CD4-positive, alpha-beta T cell treated with Interleukin-6 at 100 ng/mL for 8 hours (primary cell): ENCODE results near the gene UBR4.
A peak's percentile ranks its signal among the peaks of the same experiment; 100 is the strongest.
"Not testable (repeated sequence)": the region's sequence is repeated elsewhere in the genome, so short reads cannot be mapped to it uniquely, and the experiment has no call there.

Experiments
- DNase-seq: peaks from one replicate; pipeline ENCODE4 v3.0.0-alpha.2; 2020; ENCODE audit warnings: mixed read lengths, low spot score

UBR4 gene

DNA sequence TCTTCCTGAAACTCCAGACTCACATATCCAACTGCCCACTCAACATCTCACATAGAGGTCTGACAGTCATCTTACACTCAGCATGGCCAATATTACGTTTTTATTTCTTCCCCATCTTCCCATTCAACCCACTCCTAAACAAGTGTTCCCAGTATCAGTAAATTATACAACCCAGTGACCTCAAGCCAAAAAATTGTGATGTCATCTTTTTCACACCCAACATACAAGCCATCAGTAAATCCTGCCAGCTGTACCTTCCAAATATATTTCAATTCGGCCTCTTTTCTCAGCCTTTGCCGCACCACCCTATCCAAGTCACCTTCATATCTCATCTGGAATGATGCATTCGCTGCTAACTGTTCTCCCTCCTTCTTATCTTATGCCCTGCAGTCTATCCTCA is 19.6 kb downstream of the UBR4 start:
- DNase-seq, result no peak

DNA sequence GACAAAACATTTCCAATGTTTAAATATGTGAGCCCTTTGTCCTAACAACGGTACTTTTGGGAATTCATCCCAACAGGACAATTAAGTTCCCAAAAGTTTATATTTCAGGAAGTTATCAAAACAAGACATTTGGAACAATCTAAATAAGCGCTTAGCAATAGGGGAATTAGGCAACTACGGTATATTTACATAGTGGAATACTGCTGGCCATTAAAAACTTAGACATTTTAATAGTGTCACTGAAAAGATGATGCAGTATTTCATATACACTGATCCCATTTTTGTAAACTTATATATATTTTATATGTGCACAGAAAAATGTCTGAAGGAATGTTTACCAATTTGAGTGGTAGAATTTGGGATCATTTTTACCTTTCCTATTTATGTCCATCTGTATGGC is 20.8 kb downstream of the UBR4 start:
- DNase-seq, result no peak

DNA sequence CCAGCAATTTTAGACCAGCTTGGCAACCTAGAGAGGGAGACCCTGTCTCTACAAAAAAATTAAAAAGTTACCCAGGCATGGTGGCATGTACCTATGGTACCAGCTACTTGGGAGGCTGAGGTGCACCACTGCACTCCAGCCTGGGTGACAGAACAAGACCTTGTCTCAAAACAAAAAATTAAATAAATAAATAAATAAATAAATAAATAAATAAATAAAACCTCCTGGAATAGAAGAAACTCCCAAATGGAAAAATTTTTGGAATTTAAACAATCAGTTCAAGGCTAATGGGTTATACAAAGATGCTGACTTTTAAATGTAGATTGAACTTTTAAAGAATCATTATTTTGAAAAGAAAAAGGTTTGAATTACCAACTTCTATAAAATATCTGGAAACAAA is 22.2 kb downstream of the UBR4 start:
- no peak for DNase-seq

DNA sequence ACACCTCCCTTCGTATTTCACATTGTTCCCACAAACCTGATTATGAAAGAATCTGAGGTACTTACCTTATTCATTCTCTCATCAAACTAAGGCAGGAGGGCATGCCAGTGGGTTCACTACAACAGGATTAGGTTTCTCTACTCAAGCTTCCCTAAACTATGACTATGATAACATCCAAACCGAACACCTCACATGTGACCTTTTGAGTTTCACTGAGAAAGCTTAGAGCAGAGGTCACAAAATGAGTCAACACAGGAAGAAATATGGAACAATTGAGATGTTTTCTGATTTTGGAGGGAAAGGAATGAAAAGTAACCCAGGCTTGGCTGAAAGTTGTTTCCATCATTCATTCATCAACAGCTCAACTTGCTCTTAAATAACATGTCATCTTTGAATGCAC is 24.1 kb downstream of the UBR4 start:
- DNase-seq, result no peak

DNA sequence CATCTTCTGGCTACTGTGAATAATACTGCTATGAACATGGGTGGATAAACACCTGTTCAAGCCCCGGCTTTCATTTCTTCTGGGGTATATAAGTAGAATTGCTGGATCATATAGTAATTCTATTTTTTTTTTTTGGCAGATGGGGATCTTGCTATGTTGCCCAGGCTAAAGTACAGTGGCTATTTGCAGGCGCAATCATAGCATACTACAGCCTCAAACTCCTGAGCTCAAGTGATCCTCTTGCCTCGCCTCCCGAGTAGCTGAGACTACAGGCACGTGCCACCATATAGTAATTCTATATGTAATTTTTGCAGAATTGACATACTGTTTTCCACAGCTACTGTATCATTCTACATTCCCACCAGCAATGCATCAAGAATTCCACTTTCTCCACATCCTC is 27.8 kb downstream of the UBR4 start:
- DNase-seq, result no peak

DNA sequence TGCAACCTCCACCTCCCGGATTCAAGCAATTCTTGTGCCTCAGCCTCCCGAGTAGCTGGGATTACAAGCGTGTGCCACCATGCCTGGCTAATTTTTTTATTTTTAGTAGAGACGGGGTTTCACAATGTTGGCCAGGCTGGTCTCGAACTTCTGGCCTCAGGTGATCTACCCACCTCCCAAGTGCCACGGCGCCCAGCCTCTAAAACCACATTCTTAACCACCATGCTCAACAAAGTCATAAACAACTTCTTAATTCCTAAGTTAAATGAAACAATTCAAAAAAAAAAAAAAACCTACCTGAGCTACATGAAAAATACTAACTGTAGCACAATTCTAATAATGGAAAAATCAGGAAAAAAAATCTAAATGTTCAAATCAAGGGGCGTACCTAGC is 29.8 kb downstream of the UBR4 start:
- not testable (repeated sequence) for DNase-seq

DNA sequence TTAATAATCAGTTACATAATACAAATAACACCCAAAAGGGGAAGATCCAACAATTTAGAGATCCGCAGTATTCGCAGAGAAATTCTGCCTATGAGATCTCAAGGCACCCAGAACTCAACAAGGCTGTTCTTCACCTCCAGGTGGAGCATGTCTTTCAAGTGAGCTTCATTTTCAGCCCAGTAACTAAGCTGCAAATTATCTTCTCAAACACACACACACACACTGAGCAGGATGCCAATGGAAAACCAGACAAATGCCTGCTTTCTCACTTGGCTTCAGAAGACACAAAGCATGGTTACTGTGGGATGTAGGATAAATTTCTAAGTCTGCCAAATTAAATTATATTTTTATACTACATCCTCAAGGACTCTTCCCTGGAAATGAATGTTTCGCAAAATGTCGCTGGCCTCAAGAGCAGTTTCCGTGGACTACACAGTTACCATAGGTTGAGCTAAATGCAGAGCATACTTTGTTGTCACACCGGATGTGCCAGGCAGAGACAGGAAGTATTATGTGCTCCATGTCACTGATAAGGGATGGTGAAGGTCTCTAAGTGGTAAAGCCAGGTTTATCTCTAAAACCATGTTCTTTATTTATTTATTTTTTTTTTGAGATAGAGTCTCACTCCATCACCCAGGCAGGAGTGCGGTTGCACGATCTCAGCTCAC is 30.3 kb downstream of the UBR4 start:
- peak; percentile 44 for DNase-seq

DNA sequence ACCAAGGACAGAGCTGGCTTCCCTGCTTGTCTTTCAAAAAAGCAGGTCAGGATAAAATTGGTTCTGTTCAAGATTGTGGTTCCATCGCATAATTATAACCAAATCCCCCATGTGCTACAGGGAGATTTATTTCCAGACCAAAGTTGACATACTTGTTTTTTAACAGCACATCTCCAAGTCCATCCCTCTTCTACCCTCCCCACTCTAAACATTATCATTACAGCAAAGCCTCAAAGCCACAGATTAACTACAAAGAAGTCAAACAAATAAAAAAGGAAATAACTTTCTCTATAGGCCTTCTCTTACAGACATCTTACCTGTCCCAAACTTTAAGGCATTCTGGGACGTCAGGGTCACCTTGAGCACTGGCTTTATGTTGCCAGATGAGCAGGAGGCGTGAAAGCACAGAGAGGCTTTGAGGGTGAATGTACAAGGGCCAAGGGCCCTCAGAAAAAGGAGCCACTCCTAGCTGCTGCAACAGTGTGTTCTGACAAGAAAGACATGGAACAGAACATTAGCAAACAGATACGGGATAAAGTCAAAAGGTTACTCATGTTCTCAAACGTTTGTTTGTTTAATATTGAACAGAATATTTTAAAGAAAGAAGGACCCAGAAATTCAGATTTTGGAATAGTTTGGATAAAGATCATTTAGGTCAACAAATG is 31.2 kb downstream of the UBR4 start:
- DNase-seq, result no peak

DNA sequence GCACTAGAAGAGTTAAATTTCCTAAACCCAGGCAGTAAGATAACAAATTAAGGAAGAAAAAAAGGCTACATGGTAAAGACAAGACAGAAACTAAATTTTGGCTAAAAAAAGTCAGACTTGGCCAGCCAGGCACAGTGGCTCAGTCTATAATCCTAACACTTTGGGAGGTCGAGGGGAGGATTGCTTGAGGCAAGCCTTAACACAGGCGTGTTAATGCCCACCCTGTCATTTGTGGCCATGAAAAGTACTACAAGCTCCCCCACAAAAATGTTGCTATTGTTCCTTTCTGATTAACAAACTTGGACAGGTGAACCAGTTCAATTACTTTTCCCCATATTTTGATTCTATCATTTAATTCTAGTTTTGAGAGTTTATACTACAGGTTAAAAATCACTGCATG is 32.3 kb downstream of the UBR4 start:
- no peak for DNase-seq

DNA sequence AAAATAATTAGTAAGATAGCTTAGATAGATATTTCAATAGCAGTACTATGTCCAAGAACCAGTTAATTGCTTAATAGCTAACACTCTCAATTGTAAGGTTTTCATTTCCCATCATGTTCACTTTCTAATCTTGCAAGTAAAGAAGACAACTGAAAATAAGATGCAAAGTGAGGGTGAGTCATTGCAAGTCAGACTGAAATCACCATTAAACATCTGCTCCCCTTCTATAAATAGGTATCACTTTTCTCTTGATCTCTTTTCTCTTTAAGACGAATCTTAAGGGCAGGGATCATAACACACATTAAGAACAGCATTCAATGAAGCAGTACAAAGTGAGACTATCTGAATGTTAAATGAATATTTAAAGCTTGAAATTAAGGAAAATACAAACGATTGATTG is 40.4 kb downstream of the UBR4 start:
- DNase-seq, result no peak

DNA sequence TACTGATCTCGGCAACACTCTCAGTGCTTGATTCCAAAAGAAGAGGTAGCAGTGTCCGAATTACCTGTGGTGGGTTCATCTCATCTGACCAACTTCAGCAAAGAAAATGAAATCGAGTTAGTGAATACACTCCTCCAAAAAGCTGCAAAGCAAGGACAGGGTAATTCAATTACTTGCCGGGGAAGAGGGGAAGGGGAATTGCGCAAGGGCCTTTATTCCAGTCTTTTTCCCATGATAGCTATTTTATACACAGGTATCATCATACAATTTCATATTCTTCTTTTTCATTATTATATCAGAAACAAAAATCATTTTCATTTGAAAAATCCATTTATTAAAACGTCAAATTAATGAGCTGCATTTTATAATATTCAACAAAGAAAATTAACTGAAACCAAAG is 42.9 kb downstream of the UBR4 start:
- DNase-seq, result no peak

DNA sequence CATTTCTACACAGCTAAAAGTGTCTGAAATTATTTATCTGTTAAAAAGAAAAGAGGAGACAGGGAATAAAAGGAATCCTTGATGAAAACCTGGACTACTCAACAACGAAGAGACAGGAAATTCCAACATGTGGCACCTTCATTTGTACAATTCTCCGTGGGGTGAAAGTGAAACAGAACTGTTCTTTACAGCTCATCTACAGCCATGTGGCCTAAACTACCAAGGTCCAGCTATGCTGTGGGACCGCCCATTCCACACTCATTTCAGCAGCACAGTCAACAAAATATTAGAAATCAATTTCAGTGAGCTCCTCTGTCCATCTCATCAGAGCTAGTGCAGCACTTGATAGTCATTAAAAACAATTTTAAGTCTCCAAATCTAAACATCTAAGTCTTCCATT is 44.0 kb downstream of the UBR4 start:
- no peak for DNase-seq

DNA sequence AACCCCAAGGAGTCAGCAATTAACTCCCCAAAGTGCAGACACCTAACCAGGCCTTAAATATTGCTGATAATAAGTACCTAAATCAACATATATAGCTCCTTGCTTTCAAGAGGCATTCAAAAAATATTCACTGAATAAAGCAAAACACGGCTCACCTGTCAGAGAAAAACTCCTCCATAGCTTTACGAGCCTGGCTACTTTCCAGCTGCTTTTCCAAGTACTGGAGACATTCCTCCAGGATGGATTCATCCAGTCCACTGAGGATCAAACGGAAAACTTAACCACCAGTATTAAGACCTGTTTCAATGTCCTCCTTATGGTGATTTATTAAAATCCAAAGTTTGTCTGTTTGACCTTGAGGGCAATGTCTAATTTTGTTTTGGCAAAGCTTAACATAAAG is 44.6 kb downstream of the UBR4 start:
- no peak for DNase-seq

DNA sequence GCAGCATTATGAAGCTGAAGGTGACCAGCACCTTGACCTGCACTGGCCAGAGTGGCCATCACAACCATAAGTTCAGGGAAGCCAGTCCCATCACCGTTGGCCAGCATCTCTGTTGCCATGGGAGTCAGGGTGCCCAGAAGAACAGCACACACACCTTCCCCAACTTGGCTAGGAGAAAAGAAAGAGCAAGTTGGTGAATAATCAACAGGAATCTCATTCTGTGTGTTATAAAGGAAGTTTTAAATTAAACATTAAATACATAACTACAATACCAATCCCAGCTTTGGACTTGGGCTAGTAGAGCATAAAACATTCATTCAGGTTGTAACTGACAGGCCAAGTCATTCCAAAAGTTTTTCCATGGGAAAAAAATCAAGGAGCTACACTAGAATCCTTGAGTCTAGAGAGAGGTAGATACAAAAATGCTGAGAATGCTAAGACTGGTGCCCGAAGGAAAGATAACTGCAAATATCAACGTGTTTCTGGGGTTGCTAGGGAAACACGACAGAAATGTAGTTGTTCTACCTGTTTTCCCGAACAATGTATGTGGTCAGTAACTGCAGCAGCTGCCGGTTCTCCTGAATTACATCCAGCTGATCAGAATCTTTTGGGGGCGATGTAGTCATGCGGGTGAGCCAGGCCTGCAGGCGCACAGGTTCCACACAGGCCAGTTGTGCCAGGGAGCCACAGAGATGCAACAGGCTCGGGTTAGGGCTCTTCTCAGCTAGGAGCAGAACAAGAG is 45.6 kb downstream of the UBR4 start:
- DNase-seq, result no peak

DNA sequence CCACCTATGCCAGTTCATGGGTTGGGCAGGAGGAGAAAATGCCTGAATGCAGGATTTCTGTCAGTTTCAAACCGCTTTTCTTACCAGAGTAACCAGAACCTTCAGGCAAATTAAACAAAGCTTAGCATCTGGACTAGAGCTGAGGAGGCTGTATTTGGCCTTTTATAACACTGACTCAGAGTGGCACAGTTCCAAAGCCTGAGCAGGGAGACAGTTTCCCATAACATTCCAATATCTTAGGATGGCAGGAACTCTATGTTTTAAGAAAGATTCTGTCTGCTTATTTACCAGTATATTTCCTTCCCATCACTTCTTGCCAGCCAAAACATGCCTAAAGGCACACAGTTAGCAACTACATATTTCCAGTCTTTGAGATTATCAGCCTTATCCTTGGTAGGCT is 46.8 kb downstream of the UBR4 start:
- DNase-seq, result no peak

DNA sequence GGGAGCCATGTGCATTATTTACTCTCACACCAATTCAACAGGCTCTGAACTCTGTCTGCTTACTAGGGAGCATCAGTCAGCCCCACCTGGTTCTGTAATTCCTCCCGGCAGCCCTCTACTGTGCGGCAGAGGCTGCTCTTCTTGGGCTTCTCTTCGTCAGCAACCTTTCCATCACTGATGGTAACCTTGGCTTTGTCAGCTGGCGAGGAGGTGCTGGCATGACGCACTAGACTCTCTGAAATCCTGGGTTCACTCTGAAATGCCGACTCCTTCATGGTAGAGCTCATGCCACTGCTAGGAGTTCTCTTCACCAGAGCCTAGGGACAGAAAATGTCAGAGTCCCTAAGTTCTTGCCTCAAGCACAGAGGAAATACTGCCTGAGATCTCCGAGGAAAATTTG is 49.2 kb downstream of the UBR4 start:
- DNase-seq, result no peak

DNA sequence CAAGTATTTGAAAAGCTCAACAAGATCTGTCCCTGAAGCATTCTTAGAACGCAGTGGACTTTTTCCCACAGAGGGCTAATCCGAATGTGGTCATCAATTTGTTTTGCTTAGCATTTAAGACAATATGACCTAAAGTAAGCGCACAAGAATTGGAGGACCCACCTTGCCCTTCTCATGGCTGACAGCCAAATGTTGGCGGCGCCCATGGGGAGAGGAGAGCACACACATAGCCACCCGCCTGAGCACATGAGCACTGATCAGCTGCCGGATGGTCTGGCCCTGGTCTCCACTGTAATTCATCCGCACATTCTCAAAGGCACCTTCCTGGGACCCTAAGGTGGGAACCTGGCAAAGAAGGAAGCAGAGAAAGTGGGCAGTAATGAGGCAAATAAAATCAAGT is 52.4 kb downstream of the UBR4 start:
- no peak for DNase-seq

DNA sequence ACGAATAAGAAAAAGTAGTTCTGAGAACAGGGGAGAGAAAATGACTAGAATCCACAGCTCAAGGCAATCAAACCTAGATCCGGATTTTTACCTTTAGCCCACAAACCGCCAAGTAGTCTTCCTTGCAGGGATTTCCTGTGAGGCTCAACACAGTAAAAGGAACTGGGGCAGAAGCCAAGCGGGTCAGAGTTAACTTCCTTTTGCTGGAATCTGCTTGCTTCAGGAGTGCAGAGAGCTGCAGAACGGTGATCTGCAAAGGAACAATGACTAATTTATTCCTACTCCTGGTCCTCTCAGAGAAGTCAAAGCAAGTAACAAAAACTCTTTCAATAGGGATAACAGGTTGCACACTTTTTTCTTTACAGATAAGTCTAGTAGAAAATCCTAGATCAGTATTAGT is 53.4 kb downstream of the UBR4 start:
- no peak for DNase-seq

DNA sequence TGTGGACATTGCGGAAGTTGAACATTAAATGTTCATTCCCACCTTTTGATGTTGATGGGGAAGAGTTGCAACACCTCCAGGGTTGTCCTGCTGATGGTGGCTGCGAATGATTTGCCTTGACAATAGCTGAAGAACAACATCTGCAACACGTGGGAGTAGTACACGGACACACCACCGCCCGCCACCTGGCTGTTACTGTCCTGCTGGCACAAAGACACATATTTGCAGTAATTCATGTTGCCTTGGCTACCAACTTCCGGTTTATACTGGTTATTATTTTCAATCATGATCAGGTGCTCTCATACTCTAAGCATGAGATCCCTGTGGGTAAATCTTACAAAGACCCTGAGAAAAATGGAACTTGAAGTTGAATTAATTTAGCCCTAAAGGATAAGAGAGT is 55.2 kb downstream of the UBR4 start:
- DNase-seq, result no peak

DNA sequence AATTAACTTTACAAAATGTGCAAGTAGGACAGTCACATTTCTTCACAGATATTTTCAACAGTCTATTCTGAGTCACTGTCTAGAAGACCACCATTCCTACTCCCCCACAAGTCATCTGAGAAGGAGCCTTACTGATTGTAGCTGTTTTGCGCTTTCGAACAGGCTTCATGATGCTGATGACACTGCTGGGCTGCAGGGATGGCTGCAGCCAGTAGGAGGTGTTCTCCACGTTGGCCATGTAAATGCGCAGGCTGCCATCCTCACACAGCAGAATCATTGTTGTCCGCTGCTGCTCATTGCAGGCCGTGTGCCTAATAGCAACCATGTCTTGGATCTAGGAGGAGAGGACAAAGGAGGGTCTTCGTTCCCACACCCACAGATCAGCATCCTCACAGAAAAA is 56.9 kb downstream of the UBR4 start:
- DNase-seq, result no peak

DNA sequence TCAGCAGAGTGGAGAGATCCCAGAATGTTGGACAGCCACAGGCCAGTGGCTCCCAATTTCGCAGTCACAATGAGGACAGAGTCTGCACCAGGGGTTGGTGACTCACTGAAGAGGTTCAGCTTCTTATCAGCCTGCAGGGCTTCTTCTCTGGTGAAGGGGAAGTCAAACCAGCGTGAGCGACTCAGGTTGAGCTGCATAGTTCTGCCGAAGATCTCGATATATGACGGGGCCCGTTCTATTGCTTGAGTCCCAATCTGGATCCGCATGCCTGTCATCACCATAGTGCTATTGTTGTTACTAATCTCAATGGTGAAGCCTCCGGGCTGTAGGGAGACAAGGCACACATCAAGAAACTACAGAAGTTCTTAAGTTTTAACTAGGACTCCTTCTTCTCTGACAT is 58.5 kb downstream of the UBR4 start:
- DNase-seq, result no peak

DNA sequence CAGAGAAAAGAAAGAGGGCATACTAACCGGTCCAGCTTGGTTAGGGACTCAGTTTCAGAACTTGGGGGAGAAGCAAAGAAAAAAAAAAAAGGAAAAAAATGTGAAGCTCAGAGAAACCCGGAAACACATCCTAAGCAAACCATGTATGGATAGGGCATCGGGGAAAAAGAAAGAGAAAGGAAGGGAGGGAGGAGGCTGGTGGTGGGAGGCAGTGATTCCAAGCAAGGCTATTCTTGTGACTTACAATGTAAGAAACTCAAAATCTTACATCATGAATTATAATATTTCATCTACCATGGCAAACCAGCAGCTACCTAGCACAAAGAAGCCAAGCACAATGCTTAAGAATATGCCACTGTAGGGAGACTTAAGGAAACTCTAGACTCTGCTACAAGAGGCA is 60.3 kb downstream of the UBR4 start:
- DNase-seq, result no peak

DNA sequence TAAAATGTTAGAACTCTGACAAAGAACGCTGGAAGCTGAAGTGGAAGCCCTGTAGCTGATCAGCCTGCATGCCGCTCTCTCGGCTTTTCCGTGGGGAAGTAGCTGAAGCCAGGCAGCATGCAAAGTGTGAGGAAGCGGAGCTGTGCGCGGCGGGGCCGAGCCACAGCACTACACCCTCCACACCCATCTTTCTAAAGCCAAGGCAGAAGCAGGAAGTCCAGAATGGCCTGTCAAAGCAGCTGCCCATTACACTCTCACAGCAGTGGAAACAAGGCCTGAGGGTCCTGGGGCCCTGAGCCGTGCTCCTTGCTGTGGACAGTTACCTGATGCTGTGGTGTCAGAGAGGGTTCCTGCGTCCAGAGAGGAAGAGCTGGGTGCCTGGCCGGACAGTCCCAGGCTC is 69.6 kb downstream of the UBR4 start:
- no peak for DNase-seq

DNA sequence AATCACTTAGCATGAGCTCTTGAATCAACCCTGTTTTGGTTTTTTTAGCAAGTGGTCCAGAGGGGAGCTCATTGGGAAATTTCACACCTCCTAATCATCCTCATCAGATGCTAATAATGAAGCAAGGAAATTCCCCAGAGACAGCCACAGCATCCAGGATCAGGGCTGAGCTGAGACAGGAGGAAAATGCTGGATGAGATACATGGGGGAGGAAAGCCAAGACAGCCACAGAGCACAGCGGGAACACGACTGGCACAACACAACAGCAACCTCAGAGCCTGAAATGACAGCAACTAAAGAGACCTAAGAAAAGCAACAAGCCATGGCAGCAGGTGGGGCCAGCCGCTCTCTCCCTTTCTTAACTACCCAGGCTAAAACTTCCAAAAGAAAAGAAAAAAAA is 70.4 kb downstream of the UBR4 start:
- no peak for DNase-seq
